GM21447 (cell line): ENCODE results near the gene BMPR2.

Source experiments
- ATAC-seq: cut with Tn5 transposase; IDR thresholded peaks from one replicate; pipeline ENCODE4 v1.9.1; 2021; ENCODE audit not compliant: unreplicated experiment

The BMPR2 gene

GRCh38 chr2:202588647-202589581, 212.8 kb downstream of the BMPR2 start:
- peak; percentile 85 for ATAC-seq

DNA sequence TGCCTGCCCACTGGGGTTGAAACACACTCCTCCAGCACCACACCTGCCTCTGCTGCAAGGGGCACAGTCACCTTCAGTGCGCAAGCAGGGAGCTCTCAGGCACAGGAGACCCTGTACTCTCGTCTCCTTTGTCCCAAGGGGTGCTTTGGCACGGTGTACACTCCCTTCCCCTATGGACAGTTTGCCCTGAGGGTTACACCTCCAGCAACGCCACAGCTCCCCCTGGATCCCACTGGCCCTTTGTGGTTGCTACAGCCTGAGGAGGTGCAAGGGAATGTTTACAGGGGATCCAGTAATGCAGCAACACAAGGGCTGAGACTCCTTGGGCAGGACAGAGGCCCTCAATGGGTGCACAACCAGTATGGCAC, 213.4 kb downstream of the BMPR2 start:
- ATAC-seq = no peak

DNA sequence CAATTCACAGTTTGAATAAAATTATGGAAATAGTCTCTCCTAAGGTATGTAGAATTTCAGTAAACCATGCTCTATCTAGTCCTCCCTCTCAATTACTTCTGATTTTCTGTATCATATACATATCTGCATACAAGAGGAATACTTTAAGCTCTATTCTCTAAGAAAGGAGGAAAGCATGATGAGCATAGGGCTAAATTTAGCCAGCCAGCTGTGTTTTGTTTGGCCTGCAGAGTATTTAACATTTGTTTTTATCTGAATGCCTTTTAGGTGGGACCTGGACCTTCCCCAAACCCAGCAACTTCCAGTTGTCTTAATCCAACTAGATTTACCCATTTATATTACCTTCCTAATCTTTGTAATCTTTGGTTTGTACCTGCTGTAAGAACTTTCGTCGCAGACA, 216.4 kb downstream of the BMPR2 start:
- ATAC-seq = no peak

- no peak for ATAC-seq
Observed at GRCh38 chr2:202599105-202599504, 223.0 kb downstream of the BMPR2 start.

DNA sequence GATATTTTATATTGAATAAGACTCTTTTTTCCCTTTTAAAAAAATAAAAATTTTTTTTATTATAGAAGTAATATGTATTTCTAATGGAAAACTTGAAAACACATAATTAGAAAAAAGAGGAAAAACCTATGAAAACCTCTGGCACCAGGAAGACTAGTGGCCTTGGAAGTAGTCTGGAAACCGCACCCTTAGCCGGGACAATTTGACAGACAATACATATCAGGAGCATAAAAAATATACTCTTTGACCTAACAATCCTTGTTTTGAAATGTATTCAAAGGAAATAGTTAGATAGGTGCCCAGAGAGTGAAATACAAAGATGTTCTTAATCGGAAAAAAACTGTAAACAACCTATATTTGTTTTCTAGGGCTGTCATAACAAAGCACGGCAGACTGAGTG, 223.8 kb downstream of the BMPR2 start:
- no peak for ATAC-seq

GRCh38 chr2:202604699-202605098, 228.6 kb downstream of the BMPR2 start:
- no peak for ATAC-seq

GRCh38 chr2:202605174-202605573, 229.0 kb downstream of the BMPR2 start:
- no peak for ATAC-seq

DNA sequence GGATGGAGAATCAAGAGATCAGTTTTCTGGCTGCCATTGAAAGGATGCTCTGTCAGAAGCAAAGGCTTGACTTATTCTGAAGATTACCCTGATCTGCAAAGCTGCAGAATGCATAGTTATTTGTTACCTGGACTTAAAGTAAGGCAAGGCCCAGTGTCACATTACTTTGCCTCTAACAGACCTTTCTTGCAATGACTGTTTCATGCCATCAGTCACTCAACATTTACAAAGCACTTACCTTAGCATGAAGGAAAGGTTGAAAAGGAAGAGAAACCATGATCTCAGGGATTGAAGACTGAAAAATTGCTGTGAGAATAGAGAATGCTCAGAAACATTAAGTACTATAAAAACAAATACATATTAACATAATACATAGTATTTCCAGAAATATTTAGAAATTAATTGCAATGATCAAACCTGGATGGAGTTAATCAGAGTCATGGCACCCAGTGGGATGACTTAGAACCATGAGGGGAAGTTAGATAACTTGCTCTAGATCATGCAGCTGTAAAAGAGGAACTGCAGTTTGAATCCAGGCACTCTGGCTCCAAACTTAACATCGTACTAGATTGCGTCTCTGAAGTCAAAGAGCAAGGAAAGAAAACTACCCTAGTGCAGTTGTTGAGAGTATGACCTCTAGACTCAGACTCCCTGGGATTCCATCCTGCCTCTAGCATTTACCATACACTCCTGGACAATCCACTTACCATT, 232.2 kb downstream of the BMPR2 start:
- no peak for ATAC-seq

DNA sequence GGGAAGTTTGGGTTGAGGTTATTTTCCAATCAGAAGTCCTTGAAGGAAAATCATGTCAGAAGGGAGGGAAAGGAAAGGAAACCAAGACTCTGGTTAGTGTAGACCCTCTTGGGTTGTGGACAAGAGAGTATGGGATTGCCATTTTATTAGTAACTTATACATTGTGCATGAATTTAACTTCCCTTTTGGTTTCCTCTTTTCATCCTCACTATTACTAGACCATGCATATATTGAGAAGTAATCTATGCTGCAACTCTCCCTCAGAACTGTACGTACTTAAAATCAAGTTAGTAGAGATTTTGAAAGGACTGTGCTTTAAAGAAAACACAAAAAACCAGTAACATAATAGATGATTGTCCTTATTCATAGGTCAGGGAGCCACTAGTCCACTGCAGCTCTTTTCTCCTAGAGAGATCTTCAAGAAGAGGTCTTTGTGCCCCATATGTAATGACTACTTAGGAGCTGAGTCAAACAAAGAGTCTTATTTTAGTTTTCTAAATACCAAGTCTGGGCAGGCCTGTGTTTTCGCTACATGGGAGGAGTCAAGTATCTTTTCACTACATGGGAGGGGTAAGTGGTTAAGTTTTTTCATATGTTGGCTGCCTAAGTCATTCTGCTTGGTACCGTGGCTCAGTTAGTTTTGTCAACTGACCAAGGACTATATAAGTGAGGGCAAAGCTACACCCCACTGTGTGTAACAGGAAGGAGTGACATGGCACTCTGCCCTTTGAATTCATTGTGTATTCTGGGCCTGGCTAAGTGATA, 233.4 kb downstream of the BMPR2 start:
- peak; percentile 93 for ATAC-seq

DNA sequence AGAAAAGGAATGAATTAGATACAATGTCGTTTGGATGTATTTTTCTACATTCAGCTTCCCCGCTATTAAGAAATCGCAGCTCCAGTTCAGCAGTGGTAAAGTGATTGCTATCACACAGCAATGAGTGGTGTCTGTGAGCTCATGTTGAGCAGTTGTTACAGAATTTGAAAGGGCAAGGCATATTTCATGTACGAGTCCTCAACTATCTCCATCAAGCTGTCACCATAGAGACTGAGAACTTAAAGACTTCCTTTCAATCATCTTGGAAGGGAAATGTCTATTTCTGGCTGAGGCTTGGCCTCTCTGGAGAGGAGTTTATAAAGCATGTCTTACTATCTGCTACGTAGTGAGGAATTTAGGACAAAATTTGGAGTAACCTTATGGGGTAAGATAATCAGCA, 234.3 kb downstream of the BMPR2 start:
- no peak for ATAC-seq

DNA sequence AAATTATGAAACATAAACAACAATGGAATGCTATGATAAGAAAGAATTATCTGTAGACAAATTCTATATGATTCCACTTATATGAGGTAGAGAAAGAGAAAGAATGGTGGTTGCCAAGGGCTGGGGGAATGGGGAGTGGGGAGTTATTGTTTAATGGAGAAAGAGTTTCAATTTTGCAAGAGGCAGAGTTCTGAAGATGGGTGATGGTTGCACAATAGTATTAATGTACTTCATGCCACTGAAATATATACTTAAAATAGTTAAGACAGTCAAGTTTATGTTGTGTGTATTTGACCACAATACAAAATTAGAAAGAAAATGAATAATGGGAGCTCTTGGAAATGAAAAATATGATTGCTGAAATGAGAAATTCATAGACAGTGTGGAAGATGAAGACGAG, 236.0 kb downstream of the BMPR2 start:
- no peak for ATAC-seq

DNA sequence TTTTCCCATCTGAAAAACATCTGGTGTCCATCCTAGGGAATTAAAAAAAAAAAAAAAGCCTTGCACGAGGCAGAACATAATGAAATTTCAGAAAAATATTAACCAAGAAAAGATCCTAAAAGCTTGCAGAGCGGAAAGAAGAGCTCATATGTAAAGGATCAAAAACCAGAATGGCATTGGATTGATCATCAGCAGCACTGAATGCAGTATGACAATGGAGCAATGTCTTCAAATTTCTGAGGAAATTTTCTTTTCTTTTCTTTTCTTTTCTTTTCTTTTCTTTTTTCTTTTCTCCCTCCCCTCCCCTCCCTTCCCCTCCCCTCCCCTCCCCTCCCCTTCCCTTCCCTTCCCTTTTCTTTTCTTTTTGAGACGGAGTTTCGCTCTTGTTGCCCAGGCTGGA, 237.4 kb downstream of the BMPR2 start:
- ATAC-seq = no peak
